HCT116 (cell line): ENCODE measurements around the gene CNNM3. TPM values are rescaled to one million over a fixed set of nuclear protein-coding genes. Genes with fewer than 3 reads are reported as not detected.

Source experiments
- ATAC-seq: fragments of 200-7000 bp; cut with Tn5 transposase; 2 replicates; pipeline ENCODE4 v1.9.1; 2020; ENCODE audit warnings: mild to moderate bottlenecking, moderate library complexity
- BruUV-seq: library from RNA; stranded (reverse); fragments of 400-500 nt; replicated peaks from 2 replicates; lab custom pipeline; 2021; lab: Mats Ljungman, UMichigan
- CTCF ChIA-PET: fragments of 300-600 bp; sonication (Branson Sonifier 250); formaldehyde crosslinking; loops from one replicate; lab custom pipeline; 2021; ENCODE audit warnings: antibody characterized with exemption; lab: Charles Lee
- POLR2A ChIA-PET: fragments of 300-600, 350-600 bp; sonication (Branson Sonifier 250); formaldehyde crosslinking; loops from one replicate; lab custom pipeline; 2021; ENCODE audit warnings: antibody characterized with exemption; lab: Charles Lee
- RAD21 ChIA-PET, 2 experiments: fragments of 300-600 bp; sonication (Branson Sonifier 250); formaldehyde crosslinking; loops; one replicate each; lab custom pipeline; 2023; ENCODE audit warnings: low total read pairs in 2 of 2; ENCODE audit not compliant: uncharacterized antibody in 2 of 2, unreplicated experiment in 2 of 2, low non-redundant PET in 1 of 2; lab: Charles Lee
- DNase-seq: peaks from one replicate; pipeline ENCODE4 v3.0.0-alpha.2; 2010; ENCODE audit warnings: low read depth, low spot score
- H2AFZ ChIP-seq: fragments of 200-600 bp; shearing (Covaris generic), sonication (generic); 2 replicates; pipeline ENCODE4 v1.6.1; 2017; ENCODE audit warnings: low read depth, mixed run types, mixed read lengths, antibody characterized with exemption, low read length; ENCODE audit not compliant: poor library complexity, severe bottlenecking
- H3K27ac ChIP-seq: 2 replicates; pipeline ENCODE4 v1.5.1; 2012; ENCODE audit warnings: low read depth, low read length
- H3K27me3 ChIP-seq: fragments of 200-600 bp; sonication (generic); 2 replicates; pipeline ENCODE4 v1.6.1; 2016; ENCODE audit warnings: mixed run types, low read length, mixed read lengths; ENCODE audit not compliant: insufficient read depth
- H3K36me3 ChIP-seq, 2 experiments: fragments of 200-500 bp in 1 of 2; fragments of 200-600 bp in 1 of 2; sonication (Bioruptor generic) in 1 of 2; sonication (generic) in 1 of 2; 2 replicates each; pipeline versions ENCODE4 v1.5.1 to v1.6.1; 2014 to 2016; ENCODE audit warnings: low read length in 2 of 2, inconsistent platforms in 1 of 2, mixed read lengths in 1 of 2, mixed run types in 1 of 2; ENCODE audit not compliant: insufficient read depth in 2 of 2, control insufficient read depth in 1 of 2
- H3K4me1 ChIP-seq, 2 experiments: fragments of 200-600 bp in 1 of 2; sonication (generic) in 1 of 2; 2 replicates each; pipeline versions ENCODE4 v1.5.1 to v1.6.1; 2012 to 2017; ENCODE audit warnings: low read length in 2 of 2, inconsistent platforms in 1 of 2, mild to moderate bottlenecking in 1 of 2, mixed read lengths in 1 of 2, mixed run types in 1 of 2, moderate library complexity in 1 of 2; ENCODE audit not compliant: insufficient read depth in 2 of 2, control insufficient read depth in 1 of 2
- H3K4me2 ChIP-seq: fragments of 200-600 bp; sonication (generic); 2 replicates; pipeline ENCODE4 v1.6.1; 2017; ENCODE audit warnings: mixed run types, low read length, mixed read lengths
- H3K4me3 ChIP-seq, 2 experiments: fragments of 200-600 bp in 1 of 2; sonication (generic) in 1 of 2; replicated peaks in 1 of 2; 2 replicates each; pipeline ENCODE4 v1.5.1; 2011 to 2016; ENCODE audit warnings: low read length in 2 of 2, control low read depth in 1 of 2, low read depth in 1 of 2, mild to moderate bottlenecking in 1 of 2, mixed read lengths in 1 of 2, mixed run types in 1 of 2
- H3K79me2 ChIP-seq: fragments of 200-600 bp; sonication (generic); 2 replicates; pipeline ENCODE4 v1.6.1; 2017; ENCODE audit warnings: mild to moderate bottlenecking, mixed run types, low read length, moderate library complexity, mixed read lengths; ENCODE audit not compliant: insufficient read depth
- H3K9ac ChIP-seq: fragments of 200-600 bp; sonication (generic); 2 replicates; pipeline ENCODE4 v1.6.1; 2016; ENCODE audit warnings: low read length, mixed read lengths
- H3K9me2 ChIP-seq: fragments of 200-600 bp; sonication (generic), shearing (Covaris generic); 2 replicates; pipeline ENCODE4 v1.6.1; 2017; ENCODE audit warnings: mixed run types, mild to moderate bottlenecking, moderate library complexity; ENCODE audit not compliant: insufficient read depth
- H3K9me3 ChIP-seq, 2 experiments: fragments of 200-500 bp in 1 of 2; fragments of 200-600 bp in 1 of 2; sonication (Bioruptor generic) in 1 of 2; sonication (generic) in 1 of 2; 2 replicates each; pipeline ENCODE4 v1.6.1; 2014 to 2017; ENCODE audit warnings: low read length in 2 of 2, mixed read lengths in 2 of 2, inconsistent platforms in 1 of 2, low read depth in 1 of 2, mild to moderate bottlenecking in 1 of 2, mixed run types in 1 of 2, moderate library complexity in 1 of 2; ENCODE audit not compliant: control insufficient read depth in 1 of 2, insufficient read depth in 1 of 2
- H4K20me1 ChIP-seq: fragments of 200-600 bp; sonication (generic), shearing (Covaris generic); 2 replicates; pipeline ENCODE4 v1.6.1; 2017; ENCODE audit warnings: mixed run types, mild to moderate bottlenecking, moderate library complexity; ENCODE audit not compliant: insufficient read depth
- ATF3 ChIP-seq: IDR thresholded peaks from 2 replicates; pipeline ENCODE4 v1.6.1; 2012
- CEBPB ChIP-seq: IDR thresholded peaks from 2 replicates; pipeline ENCODE4 v1.6.1; 2012; ENCODE audit warnings: low read depth
- CTCF ChIP-seq, 3 experiments: fragments of 200-600 bp in 1 of 3; sonication (generic) in 1 of 3; IDR thresholded peaks in 2 of 3; conservative IDR thresholded peaks in 1 of 3; 2 replicates each; pipeline ENCODE4 v1.5.1; 2012 to 2017; ENCODE audit warnings: low read depth in 2 of 3, low read length in 2 of 3, antibody characterized with exemption in 1 of 3, borderline replicate concordance in 1 of 3, control low read depth in 1 of 3, mild to moderate bottlenecking in 1 of 3, mixed read lengths in 1 of 3, mixed run types in 1 of 3, moderate library complexity in 1 of 3; ENCODE audit not compliant: insufficient read depth in 1 of 3
- EGR1 ChIP-seq: IDR thresholded peaks from 2 replicates; pipeline ENCODE4 v1.6.1; 2012; ENCODE audit warnings: low read depth
- ELF1 ChIP-seq: IDR thresholded peaks from 2 replicates; pipeline ENCODE4 v1.6.1; 2012; ENCODE audit warnings: low read depth, borderline replicate concordance
- EZH2phosphoT487 ChIP-seq: fragments of 200-600 bp; IDR thresholded peaks from 2 replicates; pipeline ENCODE4 v1.6.1; 2018; ENCODE audit warnings: antibody characterized with exemption, borderline replicate concordance
- FOSL1 ChIP-seq: IDR thresholded peaks from 2 replicates; pipeline ENCODE4 v1.6.1; 2012; ENCODE audit warnings: low read depth
- JUND ChIP-seq: IDR thresholded peaks from 2 replicates; pipeline ENCODE4 v1.6.1; 2012
- MAX ChIP-seq: IDR thresholded peaks from 2 replicates; pipeline ENCODE4 v1.6.1; 2012
- POLR2A ChIP-seq: IDR thresholded peaks from 2 replicates; pipeline ENCODE4 v1.7.0; 2011; ENCODE audit warnings: borderline replicate concordance; ENCODE audit not compliant: insufficient read depth, insufficient read length; ENCODE audit errors: extremely low read depth
- POLR2AphosphoS5 ChIP-seq: IDR thresholded peaks from 2 replicates; pipeline ENCODE4 v1.6.1; 2011; ENCODE audit warnings: mild to moderate bottlenecking, low read depth, low read length, moderate library complexity
- RAD21 ChIP-seq: IDR thresholded peaks from 2 replicates; pipeline ENCODE4 v1.6.1; 2012; ENCODE audit warnings: low read depth, mild to moderate bottlenecking
- SIN3A ChIP-seq: IDR thresholded peaks from 2 replicates; pipeline ENCODE4 v1.6.1; 2012; ENCODE audit warnings: low read depth
- SRF ChIP-seq: IDR thresholded peaks from 2 replicates; pipeline ENCODE4 v1.6.1; 2012; ENCODE audit warnings: low read depth
- TCF7L2 ChIP-seq: IDR thresholded peaks from 2 replicates; pipeline ENCODE4 v1.7.0; 2011; ENCODE audit warnings: borderline replicate concordance, inconsistent platforms; ENCODE audit not compliant: insufficient read depth, insufficient read length; ENCODE audit errors: extremely low read depth
- YY1 ChIP-seq: IDR thresholded peaks from 2 replicates; pipeline ENCODE4 v1.6.1; 2011; ENCODE audit warnings: low read length, low read depth, moderate library complexity, mild to moderate bottlenecking; ENCODE audit not compliant: insufficient replicate concordance; ENCODE audit errors: extremely low read depth
- ZBTB33 ChIP-seq: IDR thresholded peaks from 2 replicates; pipeline ENCODE4 v1.6.1; 2011; ENCODE audit warnings: mild to moderate bottlenecking, low read length, moderate library complexity; ENCODE audit not compliant: insufficient replicate concordance; ENCODE audit errors: extremely low read depth
- ZNF274 ChIP-seq: fragments of 200-500 bp; sonication (Bioruptor generic); IDR thresholded peaks from 2 replicates; pipeline ENCODE4 v1.6.1; 2014; ENCODE audit warnings: mild to moderate bottlenecking, low read depth, low read length, inconsistent platforms
- intact Hi-C: fragments of 100-400 bp; cut with micrococcal nuclease; formaldehyde crosslinking; loops from 2 replicates; pipeline ENCODE4 v1.10.0; 2022
- total RNA-seq: library from RNA; stranded (reverse); gene quantifications from one replicate; pipeline ENCODE4 v1.2.1, GENCODE V29; 2021; ENCODE audit not compliant: unreplicated experiment

CNNM3 gene
- total RNA-seq, 1 experiment from 2014 or later, result 31.1 TPM

DNA sequence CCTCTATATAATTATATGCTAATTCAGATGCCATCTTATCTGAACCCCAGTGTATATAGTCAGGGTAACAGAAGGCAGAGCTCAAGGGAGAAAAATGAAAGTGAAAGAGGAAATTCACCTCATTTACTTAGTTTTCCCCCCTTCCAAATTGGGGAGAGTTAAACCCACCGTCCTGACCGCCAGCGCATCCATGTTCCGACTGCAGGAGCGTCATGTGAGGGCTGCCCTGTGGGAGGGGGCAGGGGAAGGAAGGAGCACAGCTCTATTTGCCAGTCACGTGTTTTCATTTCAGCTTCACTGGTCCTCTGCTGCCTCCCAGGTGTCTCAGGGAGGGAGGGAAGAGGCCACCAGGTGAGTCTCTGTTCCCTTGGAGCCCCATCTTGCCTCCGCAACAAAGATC lies 42.1 kb upstream of the CNNM3 start:
- H3K79me2 ChIP-seq, result no peaks in the 10 kb centered on the region
- DNase-seq (no peak), ATAC-seq (no peak)
- H3K4me3 ChIP-seq, result no peak overlapping the region
- no peak overlapping the region for H3K4me2 ChIP-seq
- ChIA-PET CTCF (interaction anchor here (1.2 to 1.6 kb wide), 2 partner anchors 11 to 27 kb away, joined by 3 to 5 read pairs; no protein-coding TSS in a partner anchor), POLR2A (interaction anchor here (1.0 kb wide), 1 partner anchor 11 kb away, joined by 6 read pairs; no protein-coding TSS in a partner anchor), RAD21 (no interaction called here)
- H3K9me3 ChIP-seq, result no peaks in the 10 kb centered on the region
- no TSS peak for BruUV-seq
- no peaks in the 10 kb centered on the region for H3K27me3 ChIP-seq
- H3K9me2 ChIP-seq, result no peaks in the 10 kb centered on the region
- 0 out of 4 replicates have a peak, but pooled peaks cover 0 to 4% of the 10 kb centered on the region in 2 experiments for H3K36me3 ChIP-seq
- peaks cover 0 to 7% of the 10 kb centered on the region in 2 experiments; a peak in 1 of 4 replicates for H3K4me1 ChIP-seq
- H2AFZ ChIP-seq, result no peak overlapping the region
- H3K27ac ChIP-seq, result no peak overlapping the region
- intact Hi-C loops, result no loop called here
- H4K20me1 ChIP-seq, result no peaks in the 10 kb centered on the region
- TF ChIP-seq CEBPB, result no peak
- no peak for TF ChIP-seq TCF7L2
- no peak for TF ChIP-seq ZBTB33
- TF ChIP-seq POLR2AphosphoS5, result no peak
- no peak for TF ChIP-seq SIN3A
- TF ChIP-seq JUND, result no peak
- TF ChIP-seq YY1, result no peak
- TF ChIP-seq SRF, result no peak
- no peak for TF ChIP-seq CTCF (IDR thresholded peaks at IDR 0.05 in 2 of 3, conservative IDR thresholded peaks at IDR 0.05 in 1 of 3; ENCODE audit: borderline replicate concordance in 1 of 3, insufficient read depth in 1 of 3, low read depth in 2 of 3, low read length in 2 of 3)
- TF ChIP-seq MAX, result no peak
- TF ChIP-seq RAD21, result no peak
- TF ChIP-seq ZNF274, result no peak
- no peak for TF ChIP-seq POLR2A
- TF ChIP-seq EZH2phosphoT487, result no peak
- TF ChIP-seq FOSL1, result no peak
- no peak for TF ChIP-seq EGR1
- TF ChIP-seq ELF1, result no peak
- TF ChIP-seq ATF3, result no peak
- no peak overlapping the region for H3K9ac ChIP-seq
